Kidney epithelial cell (primary cell): ENCODE results near the gene BMP4. TPM values are rescaled to one million over a fixed set of nuclear protein-coding genes. Genes with fewer than 3 reads are reported as not detected.

ENCODE experiments used
- DNase-seq: peaks from one replicate; pipeline ENCODE4 v3.0.0-alpha.2; 2010; ENCODE audit warnings: low read depth
- H3K27me3 ChIP-seq: 2 replicates; pipeline ENCODE4 v1.6.0; 2011; ENCODE audit warnings: low read length; ENCODE audit not compliant: control insufficient read depth, insufficient read depth
- H3K36me3 ChIP-seq: 2 replicates; pipeline ENCODE4 v1.5.1; 2011; ENCODE audit warnings: low read length; ENCODE audit not compliant: control insufficient read depth, insufficient read depth
- H3K4me3 ChIP-seq: 2 replicates; pipeline ENCODE4 v1.5.1; 2011; ENCODE audit warnings: low read depth, mild to moderate bottlenecking, control low read depth, low read length
- CTCF ChIP-seq: IDR thresholded peaks from 2 replicates; pipeline ENCODE4 v1.5.1; 2011; ENCODE audit warnings: mild to moderate bottlenecking, moderate library complexity, low read length, control low read depth, inconsistent platforms; ENCODE audit not compliant: insufficient read depth, poor library complexity, severe bottlenecking
- total RNA-seq: library from RNA; depleted of rRNA; stranded (reverse); fragments of >200 nt; gene quantifications from 2 replicates; pipeline ENCODE4 v1.2.3, GENCODE V29; 2015

The BMP4 gene
- total RNA-seq, 1 donor from 2014 or later: 3.1 TPM

GRCh38 chr14:53912021-53912420 is 44.6 kb downstream of the BMP4 start:
- Histone ChIP-seq H3K27me3 (no peaks in the 10 kb centered on the region), H3K4me3 (no peak overlapping the region), H3K36me3 (no peaks in the 10 kb centered on the region)
- no peak for DNase-seq
- no peak for TF ChIP-seq CTCF

GRCh38 chr14:53908416-53908815 is 48.2 kb downstream of the BMP4 start:
- no peak overlapping the region for H3K4me3 ChIP-seq
- H3K36me3 ChIP-seq: no peaks in the 10 kb centered on the region
- TF ChIP-seq CTCF: no peak
- DNase-seq: no peak
- no peaks in the 10 kb centered on the region for H3K27me3 ChIP-seq

- no peak for TF ChIP-seq CTCF
- DNase-seq: no peak
- H3K4me3 ChIP-seq: no peak overlapping the region
Observed at GRCh38 chr14:53902307-53902706, 54.3 kb downstream of the BMP4 start.

GRCh38 chr14:53900499-53900898 is 56.1 kb downstream of the BMP4 start:
- Histone ChIP-seq H3K4me3 (no peak overlapping the region), H3K36me3 (no peaks in the 10 kb centered on the region), H3K27me3 (no peaks in the 10 kb centered on the region)
- TF ChIP-seq CTCF: no peak
- DNase-seq: no peak

More at GRCh38 chr14:53902307-53902706, 54.3 kb downstream of the BMP4 start:
- H3K27me3 ChIP-seq: no peaks in the 10 kb centered on the region
- H3K36me3 ChIP-seq: no peaks in the 10 kb centered on the region
